Measurements from ENCODE around the gene LRRC2. TPM values are rescaled to one million over a fixed set of nuclear protein-coding genes. Genes with fewer than 3 reads are reported as not detected.
A peak's percentile ranks its signal among the peaks of the same experiment; 100 is the strongest.

LRRC2 gene
- total and polyA plus RNA-seq, 2 of the 13 experiments (the other 11 are each of a cell fraction or from before 2014, with no cell fraction given), result 0.27 to 0.58 TPM

- ATAC-seq, result no peak
- no peak overlapping the region for H3K4me3 ChIP-seq (replicated peaks in 1 of 3; ENCODE audit: insufficient read depth in 1 of 3, low read depth in 2 of 3, low read length in 3 of 3)
- no peaks in the 10 kb centered on the region for H4K20me1 ChIP-seq (ENCODE audit: insufficient read depth, low read length)
- no peak overlapping the region for H3K9ac ChIP-seq (ENCODE audit: insufficient read depth, low read depth, low read length)
- TF ChIP-seq NFKB2 (CRISPR knock-in tag; IDR thresholded peaks at IDR 0.05; ENCODE audit: borderline replicate concordance), result no peak
- no peak for TF ChIP-seq ZFAT (CRISPR knock-in tag; conservative IDR thresholded peaks at IDR 0.05)
- no peak for TF ChIP-seq ERF (CRISPR knock-in tag; IDR thresholded peaks at IDR 0.05)
- no peak for TF ChIP-seq ZNF557 (CRISPR knock-in tag; IDR thresholded peaks at IDR 0.05)
- TF ChIP-seq, protein P1, sequence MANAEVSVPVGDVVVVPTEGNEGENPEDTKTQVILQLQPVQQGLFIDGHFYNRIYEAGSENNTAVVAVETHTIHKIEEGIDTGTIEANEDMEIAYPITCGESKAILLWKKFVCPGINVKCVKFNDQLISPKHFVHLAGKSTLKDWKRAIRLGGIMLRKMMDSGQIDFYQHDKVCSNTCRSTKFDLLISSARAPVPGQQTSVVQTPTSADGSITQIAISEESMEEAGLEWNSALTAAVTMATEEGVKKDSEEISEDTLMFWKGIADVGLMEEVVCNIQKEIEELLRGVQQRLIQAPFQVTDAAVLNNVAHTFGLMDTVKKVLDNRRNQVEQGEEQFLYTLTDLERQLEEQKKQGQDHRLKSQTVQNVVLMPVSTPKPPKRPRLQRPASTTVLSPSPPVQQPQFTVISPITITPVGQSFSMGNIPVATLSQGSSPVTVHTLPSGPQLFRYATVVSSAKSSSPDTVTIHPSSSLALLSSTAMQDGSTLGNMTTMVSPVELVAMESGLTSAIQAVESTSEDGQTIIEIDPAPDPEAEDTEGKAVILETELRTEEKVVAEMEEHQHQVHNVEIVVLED (CRISPR knock-in tag; IDR thresholded peaks at IDR 0.05; ENCODE audit: borderline replicate concordance), result no peak
- no peak for TF ChIP-seq ZBTB25 (CRISPR knock-in tag; IDR thresholded peaks at IDR 0.05)
- TF ChIP-seq ZNF282 (IDR thresholded peaks at IDR 0.05; ENCODE audit: partially characterized antibody), result no peak
- no peak for TF ChIP-seq ZNF234 (CRISPR knock-in tag; conservative IDR thresholded peaks at IDR 0.05)
- TF ChIP-seq RAD21 (CRISPR knock-in tag; IDR thresholded peaks at IDR 0.05), result no peak
- TF ChIP-seq ZBTB1 (CRISPR knock-in tag; IDR thresholded peaks at IDR 0.05; ENCODE audit: borderline replicate concordance), result no peak
- no peak for TF ChIP-seq ZNF616 (CRISPR knock-in tag; IDR thresholded peaks at IDR 0.05; ENCODE audit: low read depth)
- TF ChIP-seq ZNF7 (CRISPR knock-in tag; IDR thresholded peaks at IDR 0.05), result no peak
- H2AFZ ChIP-seq (ENCODE audit: low read length), result no peak overlapping the region
- H3K4me1 ChIP-seq (ENCODE audit: insufficient read depth, low read length), result peaks cover 14% of the 10 kb centered on the region
- H3K27ac ChIP-seq (ENCODE audit: extremely low read length, insufficient read depth, low read length), result no peak overlapping the region
- FAIRE-seq, result no peak
- H3K36me3 ChIP-seq (replicated peaks in 1 of 2; ENCODE audit: control insufficient read depth in 1 of 2, insufficient read depth in 2 of 2, low read length in 2 of 2), result no peaks in the 10 kb centered on the region
- POLR2A ChIA-PET, result interaction anchor here (1.4 kb wide), 1 partner anchor 73 kb away, joined by 5 read pairs; no protein-coding TSS in a partner anchor
- no peaks in the 10 kb centered on the region for H3K9me3 ChIP-seq (ENCODE audit: low read length)
- H3K27me3 ChIP-seq (ENCODE audit: control insufficient read depth in 1 of 2, insufficient read depth in 2 of 2, low read length in 2 of 2), result no peaks in the 10 kb centered on the region
- H3K79me2 ChIP-seq (ENCODE audit: insufficient read depth, low read length), result no peaks in the 10 kb centered on the region
- intact Hi-C loops (cut with micrococcal nuclease; ENCODE audit: unreplicated experiment) (no loop called here), in situ Hi-C loops (cut with HindIII; ENCODE audit: extremely low pct_ligation_motif_present, low pct_unique_long_range_greater_than_20kb) (loop anchor here (10.0 kb wide), 1 partner anchor 179 kb away; no protein-coding TSS in a partner anchor)
- peak overlapping the region; percentile 52; the same call in 1 of the 2 replicates for H3K4me2 ChIP-seq (ENCODE audit: low read depth, low read length)
- CTCF ChIA-PET (ENCODE audit: low intra/inter-chr PET ratio, low total read pairs), result no interaction called here
- WGBS (ENCODE audit: low lambda C conversion rate), result 8% methylated on average over 4 of the region's 4 CpGs
- no peak for DNase-seq (ENCODE audit: low spot score)
- no TSS peak for BruUV-seq (replicated peaks)
Measured at GRCh38 chr3:46485779-46486175, 80.3 kb downstream of the LRRC2 start.

Data from HepG2 (cell line).